GM19372 (cell line): Measurements from ENCODE around the gene CCDC68.
"Not testable (repeated sequence)": the region's sequence is repeated elsewhere in the genome, so short reads cannot be mapped to it uniquely, and the experiment has no call there.

ENCODE experiments used
- ATAC-seq: cut with Tn5 transposase; IDR thresholded peaks from one replicate; pipeline ENCODE4 v1.9.1; 2021; ENCODE audit warnings: mild to moderate bottlenecking, low read depth, moderate library complexity; ENCODE audit not compliant: unreplicated experiment

The CCDC68 gene

GRCh38 chr18:54878659-54879358, 80.5 kb downstream of the CCDC68 start:
- no peak for ATAC-seq

- ATAC-seq: no peak
Measured at GRCh38 chr18:54878159-54878622, 81.1 kb downstream of the CCDC68 start.

- ATAC-seq: no peak
Measured at GRCh38 chr18:54877076-54877475, 82.2 kb downstream of the CCDC68 start.

- ATAC-seq: no peak
Measured at GRCh38 chr18:54875063-54875462, 84.2 kb downstream of the CCDC68 start.

- ATAC-seq: no peak
Measured at GRCh38 chr18:54873884-54874255, 85.4 kb downstream of the CCDC68 start.

- no peak for ATAC-seq
Measured at GRCh38 chr18:54872681-54873080, 86.6 kb downstream of the CCDC68 start.

- no peak for ATAC-seq
Measured at GRCh38 chr18:54871231-54871630, 88.0 kb downstream of the CCDC68 start.

GRCh38 chr18:54867131-54867530, 92.1 kb downstream of the CCDC68 start:
- no peak for ATAC-seq

- ATAC-seq: no peak
Measured at GRCh38 chr18:54860941-54861340, 98.3 kb downstream of the CCDC68 start.

GRCh38 chr18:54859667-54860421, 99.4 kb downstream of the CCDC68 start:
- ATAC-seq: no peak

- no peak for ATAC-seq
Measured at GRCh38 chr18:54857499-54857898, 101.8 kb downstream of the CCDC68 start.

- ATAC-seq: no peak
Measured at GRCh38 chr18:54856105-54856646, 103.1 kb downstream of the CCDC68 start.

- not testable (repeated sequence) for ATAC-seq
Measured at GRCh38 chr18:54855050-54855449, 104.2 kb downstream of the CCDC68 start.

GRCh38 chr18:54852780-54853675, 106.2 kb downstream of the CCDC68 start:
- ATAC-seq: no peak
